ENCODE measurements around the gene ELP1.

DNA sequence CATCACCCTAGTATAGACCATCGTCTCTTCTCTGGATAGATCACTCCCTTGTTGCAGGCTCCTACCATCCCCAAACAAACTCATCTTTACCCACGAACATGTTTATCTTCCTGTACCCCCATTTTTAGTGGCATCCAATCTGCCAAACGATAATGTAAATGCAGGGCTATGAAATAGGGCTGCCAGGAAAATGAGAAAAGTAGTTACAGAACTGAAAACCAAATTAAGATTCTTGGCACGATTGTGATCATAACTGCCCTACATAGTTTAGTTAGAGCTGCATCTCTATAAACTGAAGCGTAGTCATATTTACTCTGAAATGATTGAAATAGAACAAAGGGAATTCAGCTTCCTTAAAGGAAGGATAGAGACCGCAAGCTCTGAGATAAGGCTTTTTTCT lies 26.4 kb upstream of the ELP1 start:
- TF ChIP-seq EZH2 (IDR thresholded peaks at IDR 0.05; ENCODE audit: insufficient read depth, poor library complexity, severe bottlenecking) (no peak), EZH2phosphoT487 (IDR thresholded peaks at IDR 0.05; ENCODE audit: insufficient read depth, low read depth) (no peak)
